NCI-H146 treated with DMSO at 0.1 percent for 48 hours (cell line): ENCODE data around the gene PADI2.

Source experiments
- DNase-seq: peaks from one replicate; lab custom pipeline; 2025; ENCODE audit not compliant: unreplicated experiment; lab: John Stamatoyannopoulos, UW

The PADI2 gene

GRCh38 chr1:17059391-17060305 is 59.6 kb downstream of the PADI2 start:
- peak; percentile 35 for DNase-seq

- no peak for DNase-seq
Measured at GRCh38 chr1:17056551-17056950, 62.7 kb downstream of the PADI2 start.

GRCh38 chr1:17055801-17056200 is 63.5 kb downstream of the PADI2 start:
- no peak for DNase-seq

- DNase-seq, result peak; percentile 82
Measured at GRCh38 chr1:17053685-17054410, 65.4 kb downstream of the PADI2 start, which contains the start of gene SDHB. TSS of gene SDHB (minus strand) at chr1:17054032. CDS start at chr1:17054019, 13 bp downstream.

GRCh38 chr1:17053086-17053684 is 66.1 kb downstream of the PADI2 start:
- no peak for DNase-seq

- DNase-seq, result no peak
Measured at GRCh38 chr1:17052641-17053040, 66.6 kb downstream of the PADI2 start.

- no peak for DNase-seq
Measured at GRCh38 chr1:17052038-17052437, 67.2 kb downstream of the PADI2 start.

GRCh38 chr1:17047924-17048323 is 71.3 kb downstream of the PADI2 start:
- no peak for DNase-seq

GRCh38 chr1:17046334-17046657 is 73.0 kb downstream of the PADI2 start:
- no peak for DNase-seq

- DNase-seq, result no peak
Measured at GRCh38 chr1:17045634-17046333, 73.5 kb downstream of the PADI2 start.

- no peak for DNase-seq
Measured at GRCh38 chr1:17045150-17045549, 74.1 kb downstream of the PADI2 start.

- DNase-seq, result no peak
Measured at GRCh38 chr1:17043676-17044075, 75.6 kb downstream of the PADI2 start.

- DNase-seq, result no peak
Measured at GRCh38 chr1:17040135-17040534, 79.1 kb downstream of the PADI2 start.

GRCh38 chr1:17039522-17039921 is 79.7 kb downstream of the PADI2 start:
- no peak for DNase-seq

GRCh38 chr1:17033481-17033880 is 85.8 kb downstream of the PADI2 start:
- no peak for DNase-seq

GRCh38 chr1:17032741-17033140 is 86.5 kb downstream of the PADI2 start:
- DNase-seq, result no peak

GRCh38 chr1:17031436-17031835 is 87.8 kb downstream of the PADI2 start:
- no peak for DNase-seq

GRCh38 chr1:17030206-17030605 is 89.0 kb downstream of the PADI2 start:
- no peak for DNase-seq

- no peak for DNase-seq
Measured at GRCh38 chr1:17028662-17029188, 90.5 kb downstream of the PADI2 start.

- DNase-seq, result no peak
Measured at GRCh38 chr1:17027900-17028299, 91.4 kb downstream of the PADI2 start.

- no peak for DNase-seq
Measured at GRCh38 chr1:17027403-17027802, 91.8 kb downstream of the PADI2 start.
